ENCODE measurements around the gene RAP1A. TPM values are rescaled to one million over a fixed set of nuclear protein-coding genes. Genes with fewer than 3 reads are reported as not detected.

The RAP1A gene
- 8.2 and 20.0 TPM in 2 replicates for total RNA-seq

DNA sequence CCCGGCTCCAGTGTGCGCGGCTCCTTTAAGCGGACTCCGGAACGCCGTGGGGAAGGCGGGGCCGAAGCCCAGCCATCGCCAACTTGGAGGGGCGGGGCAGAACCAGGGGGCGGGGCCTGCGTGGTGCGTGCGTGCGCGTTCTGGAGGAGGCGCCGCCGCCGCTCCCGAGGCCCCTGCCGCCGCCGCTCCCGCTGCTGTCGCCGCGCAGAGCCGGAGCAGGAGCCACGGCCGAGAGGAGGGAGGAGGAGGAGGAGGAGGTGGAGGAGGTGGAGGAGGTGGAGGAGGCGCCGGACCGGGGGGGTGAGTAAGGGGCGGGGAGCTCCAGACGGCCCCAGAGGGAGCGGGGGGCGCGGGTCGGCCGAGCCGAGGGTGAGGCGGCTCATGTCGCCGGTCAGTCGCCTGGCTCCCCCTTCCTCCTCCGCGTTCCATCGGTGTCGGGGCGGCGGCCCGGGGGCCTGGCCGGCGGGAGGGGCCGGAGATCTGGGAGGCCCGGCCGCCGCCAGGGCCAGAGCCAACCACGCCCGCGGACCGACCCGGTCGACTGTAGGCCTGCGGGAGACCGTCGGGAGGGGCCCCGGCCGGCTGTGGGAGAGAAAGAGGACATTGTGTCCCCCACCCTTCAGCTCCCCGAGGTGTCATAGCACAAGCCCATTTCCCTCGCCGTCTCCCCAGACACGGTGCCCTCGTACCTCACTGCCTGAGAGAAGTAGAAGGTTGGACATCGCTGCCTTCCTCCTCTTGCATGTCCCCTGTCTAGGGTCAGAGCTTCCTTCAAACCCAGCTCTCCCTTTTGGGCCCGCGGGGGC, at the start of gene RAP1A:
Gene RAP1A (plus strand): TSS at position 155 of the 806 bp plus-strand sequence. CDS start 71,572 bp downstream, outside the sequence.

GRCh38 chr1:111739194-111739924, 119.8 kb downstream of the RAP1A start, which contains the start of gene INKA2:
Gene INKA2 (minus strand): TSS chr1:111739395. CDS start chr1:111739242, 153 bp downstream.

DNA sequence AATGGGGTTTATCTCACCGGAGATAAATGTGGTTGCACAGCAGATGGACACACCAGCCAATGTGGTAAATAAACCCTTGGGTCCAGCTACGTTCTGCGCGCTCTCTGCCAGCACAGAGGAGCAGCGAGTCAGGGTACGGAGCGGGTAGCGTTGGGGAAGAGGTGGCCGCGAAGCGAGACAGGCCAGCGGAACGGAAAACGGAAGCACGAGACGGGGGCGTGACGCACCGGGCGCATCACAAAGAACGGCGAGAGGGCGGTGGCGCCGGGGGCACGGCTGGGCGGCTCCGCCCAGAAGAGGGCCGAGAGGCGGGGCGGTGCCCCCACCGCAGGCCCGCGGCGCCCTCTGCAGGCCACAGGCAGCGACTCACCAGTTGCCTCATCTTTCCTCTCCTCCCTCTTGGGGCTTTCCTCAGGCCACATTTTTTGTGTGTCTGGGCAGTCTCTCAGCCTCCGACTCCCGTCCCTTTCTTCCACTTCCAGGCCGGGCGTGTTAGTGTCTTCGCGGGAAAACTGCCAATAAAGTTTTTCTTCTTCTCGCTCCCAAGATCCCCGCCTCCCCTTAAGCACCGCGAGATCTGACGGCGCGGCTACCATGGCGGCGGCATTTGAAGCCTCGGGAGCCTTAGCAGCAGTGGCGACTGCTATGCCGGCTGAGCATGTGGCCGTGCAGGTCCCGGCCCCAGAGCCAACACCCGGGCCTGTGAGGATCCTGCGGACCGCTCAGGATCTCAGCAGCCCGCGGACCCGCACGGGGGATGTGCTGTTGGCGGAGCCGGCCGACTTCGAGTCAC, 135.9 kb downstream of the RAP1A start, which contains the start of gene DDX20:
Gene DDX20 (plus strand): TSS at position 571 of the 793 bp plus-strand sequence. CDS start 24 bp downstream, at position 595.

Other genes starting within 250 kb of the RAP1A start
- gene OVGP1, start 192.1 kb upstream of the RAP1A start, total RNA-seq = 0.43 and 0.46 TPM in 2 replicates
- gene WDR77, start 170.5 kb upstream of the RAP1A start, total RNA-seq = 18.6 and 25.2 TPM in 2 replicates
- gene ATP5PB, start 170.3 kb upstream of the RAP1A start, total RNA-seq = 264 and 309 TPM in 2 replicates
- under 0.01 and 0.28 TPM in 2 replicates for gene C1orf162, start 145.8 kb upstream of the RAP1A start, total RNA-seq
- gene ADORA3, start 116.2 kb upstream of the RAP1A start, total RNA-seq = not detected in 2 replicates
- gene TMIGD3, start 116.2 kb upstream of the RAP1A start, total RNA-seq = 0.09 TPM in 1 of 2 replicates, not detected in the other
- 1.6 and 1.7 TPM in 2 replicates for gene INKA2, start 119.6 kb downstream of the RAP1A start, total RNA-seq
- gene DDX20, start 136.1 kb downstream of the RAP1A start, total RNA-seq = 9.7 and 10.4 TPM in 2 replicates

Measured in smooth muscle cell of bladder (primary cell).